ENCODE data around the gene SLC22A23. TPM values are rescaled to one million over a fixed set of nuclear protein-coding genes. Genes with fewer than 3 reads are reported as not detected.
A peak's percentile ranks its signal among the peaks of the same experiment; 100 is the strongest.

The SLC22A23 gene
- total and polyA plus RNA-seq, 2 experiments from 2014 or later: 6.1 to 38.3 TPM

GRCh38 chr6:3351105-3351676 lies 105.7 kb downstream of the SLC22A23 start (continued):
- no peak for TF ChIP-seq CTCF (conservative IDR thresholded peaks at IDR 0.05; ENCODE audit: low read depth in 2 of 2)

GRCh38 chr6:3350252-3350796 lies 106.5 kb downstream of the SLC22A23 start:
- Histone ChIP-seq H3K4me2 (peak overlapping the region; percentile 23; the same call in 1 of the 2 replicates), H3K4me3 (no peak overlapping the region), H3K79me2 (replicated peaks; ENCODE audit: insufficient read depth) (peaks cover 35% of the 10 kb centered on the region), H3K4me1 (ENCODE audit: insufficient read depth) (peaks cover 33% of the 10 kb centered on the region), H3K27me3 (ENCODE audit: insufficient read depth) (no peaks in the 10 kb centered on the region), H3K9me2 (ENCODE audit: insufficient read depth) (no peaks in the 10 kb centered on the region), H4K20me1 (replicated peaks; ENCODE audit: insufficient read depth) (peaks cover 4% of the 10 kb centered on the region; the same call in 1 of the 2 replicates), H3K27ac (ENCODE audit: low read depth) (no peak overlapping the region), H3K36me3 (ENCODE audit: insufficient read depth) (no peaks in the 10 kb centered on the region), H3F3A (replicated peaks; ENCODE audit: low read depth) (0 out of 2 replicates have a peak, but pooled peaks cover 2% of the 10 kb centered on the region), H2AFZ (no peak overlapping the region)
- no peaks in the 10 kb centered on the region for H3K9me3 Mint-ChIP-seq
- DNase-seq (ENCODE audit: low spot score) (no peak), ATAC-seq (no peak)
- H3K4me3 Mint-ChIP-seq: no peak overlapping the region
- peaks cover 80% of the 10 kb centered on the region for H3K4me1 Mint-ChIP-seq
- peaks cover 17% of the 10 kb centered on the region for H3K27me3 Mint-ChIP-seq (ENCODE audit: insufficient read depth, low read depth, poor library complexity)
- H3K36me3 Mint-ChIP-seq (ENCODE audit: low read depth): peaks cover 13% of the 10 kb centered on the region
- no peak overlapping the region for H3K27ac Mint-ChIP-seq
- TF ChIP-seq CTCF (conservative IDR thresholded peaks at IDR 0.05; ENCODE audit: low read depth in 2 of 2): no peak
- TF ChIP-seq ETS1 (IDR thresholded peaks at IDR 0.05): no peak
- no peak for TF ChIP-seq EZH2phosphoT487 (IDR thresholded peaks at IDR 0.05; ENCODE audit: unreplicated experiment)
- no peak for TF ChIP-seq REST (IDR thresholded peaks at IDR 0.05; ENCODE audit: unreplicated experiment)
- TF ChIP-seq EZH2 (IDR thresholded peaks at IDR 0.05; ENCODE audit: low read depth, unreplicated experiment): no peak
- TF ChIP-seq NANOG (IDR thresholded peaks at IDR 0.05; ENCODE audit: borderline replicate concordance): no peak
- TF ChIP-seq ZNF114 (CRISPR knock-in tag; IDR thresholded peaks at IDR 0.05): no peak
- TF ChIP-seq STAT1 (IDR thresholded peaks at IDR 0.05; ENCODE audit: unreplicated experiment): no peak
- no peak for TF ChIP-seq POLR2AphosphoS5 (IDR thresholded peaks at IDR 0.05; ENCODE audit: low read depth)
